ENCODE results near the gene NLRP1.

- TF ChIP-seq POLR2AphosphoS5 (IDR thresholded peaks at IDR 0.05; ENCODE audit: low read depth) (no peak), REST (IDR thresholded peaks at IDR 0.05; ENCODE audit: insufficient replicate concordance, low read depth) (no peak), SPI1 (IDR thresholded peaks at IDR 0.05; ENCODE audit: borderline replicate concordance, low read depth) (no peak), GABPA (IDR thresholded peaks at IDR 0.05; ENCODE audit: low read depth) (no peak)
- TF ChIP-seq, protein P1, sequence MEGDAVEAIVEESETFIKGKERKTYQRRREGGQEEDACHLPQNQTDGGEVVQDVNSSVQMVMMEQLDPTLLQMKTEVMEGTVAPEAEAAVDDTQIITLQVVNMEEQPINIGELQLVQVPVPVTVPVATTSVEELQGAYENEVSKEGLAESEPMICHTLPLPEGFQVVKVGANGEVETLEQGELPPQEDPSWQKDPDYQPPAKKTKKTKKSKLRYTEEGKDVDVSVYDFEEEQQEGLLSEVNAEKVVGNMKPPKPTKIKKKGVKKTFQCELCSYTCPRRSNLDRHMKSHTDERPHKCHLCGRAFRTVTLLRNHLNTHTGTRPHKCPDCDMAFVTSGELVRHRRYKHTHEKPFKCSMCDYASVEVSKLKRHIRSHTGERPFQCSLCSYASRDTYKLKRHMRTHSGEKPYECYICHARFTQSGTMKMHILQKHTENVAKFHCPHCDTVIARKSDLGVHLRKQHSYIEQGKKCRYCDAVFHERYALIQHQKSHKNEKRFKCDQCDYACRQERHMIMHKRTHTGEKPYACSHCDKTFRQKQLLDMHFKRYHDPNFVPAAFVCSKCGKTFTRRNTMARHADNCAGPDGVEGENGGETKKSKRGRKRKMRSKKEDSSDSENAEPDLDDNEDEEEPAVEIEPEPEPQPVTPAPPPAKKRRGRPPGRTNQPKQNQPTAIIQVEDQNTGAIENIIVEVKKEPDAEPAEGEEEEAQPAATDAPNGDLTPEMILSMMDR (IDR thresholded peaks at IDR 0.05; ENCODE audit: insufficient read depth, low read length) = no peak
Observed at GRCh38 chr17:5530265-5531084, 53.8 kb downstream of the NLRP1 start.

All from HL-60 (cell line).